MCF 10A (cell line): ENCODE results near the gene TCOF1. TPM values are rescaled to one million over a fixed set of nuclear protein-coding genes. Genes with fewer than 3 reads are reported as not detected.

ENCODE experiments used
- BruUV-seq: library from RNA; stranded (reverse); fragments of 400-500 nt; replicated peaks from 2 replicates; lab custom pipeline; 2021; lab: Mats Ljungman, UMichigan
- CTCF ChIA-PET: fragments of 300-600 bp; sonication (Branson Sonifier 250); formaldehyde crosslinking; extraction: SDS; loops from one replicate; lab custom pipeline; 2021; ENCODE audit warnings: antibody characterized with exemption, inconsistent platforms; lab: Yijun Ruan, JAX
- POLR2A ChIA-PET: fragments of 300-600, 350-650 bp; sonication (Branson Sonifier 250); formaldehyde crosslinking; extraction: SDS; loops from one replicate; lab custom pipeline; 2020; ENCODE audit warnings: antibody characterized with exemption, inconsistent platforms; lab: Yijun Ruan, JAX
- DNase-seq: peaks from one replicate; pipeline ENCODE4 v3.0.0-alpha.2; 2018; ENCODE audit not compliant: unreplicated experiment
- H3K27ac Mint-ChIP-seq: one replicate; pipeline ENCODE4 v1.8.0; 2022; ENCODE audit warnings: mild to moderate bottlenecking, low read depth, mixed read lengths; ENCODE audit not compliant: unreplicated experiment
- H3K27me3 Mint-ChIP-seq: one replicate; pipeline ENCODE4 v1.8.0; 2022; ENCODE audit warnings: mixed read lengths; ENCODE audit not compliant: insufficient read depth, unreplicated experiment
- H3K36me3 Mint-ChIP-seq: one replicate; pipeline ENCODE4 v1.8.0; 2022; ENCODE audit warnings: mild to moderate bottlenecking, moderate library complexity, mixed read lengths; ENCODE audit not compliant: insufficient read depth, unreplicated experiment
- H3K4me1 Mint-ChIP-seq: one replicate; pipeline ENCODE4 v1.8.0; 2022; ENCODE audit warnings: mixed read lengths; ENCODE audit not compliant: insufficient read depth, unreplicated experiment
- H3K4me3 Mint-ChIP-seq: one replicate; pipeline ENCODE4 v1.8.0; 2022; ENCODE audit warnings: mild to moderate bottlenecking, moderate library complexity, mixed read lengths; ENCODE audit not compliant: unreplicated experiment
- H3K9me3 Mint-ChIP-seq: one replicate; pipeline ENCODE4 v1.8.0; 2022; ENCODE audit warnings: mixed read lengths; ENCODE audit not compliant: unreplicated experiment
- intact Hi-C: fragments of 100-400 bp; cut with micrococcal nuclease; formaldehyde crosslinking; loops from 2 replicates; pipeline ENCODE4 v1.14.1; 2022
- total RNA-seq: library from RNA; stranded (reverse); gene quantifications from 2 replicates; pipeline ENCODE4 v1.2.3, GENCODE V29; 2022
- TF ChIP-seq, protein P1 (sequence below): fragments of 200-600 bp; IDR thresholded peaks from one replicate; pipeline ENCODE4 v1.8.0; 2022; ENCODE audit warnings: antibody characterized with exemption, mild to moderate bottlenecking; ENCODE audit not compliant: unreplicated experiment

Gene TCOF1
- total RNA-seq, 1 experiment from 2014 or later, result 83.5 TPM

DNA sequence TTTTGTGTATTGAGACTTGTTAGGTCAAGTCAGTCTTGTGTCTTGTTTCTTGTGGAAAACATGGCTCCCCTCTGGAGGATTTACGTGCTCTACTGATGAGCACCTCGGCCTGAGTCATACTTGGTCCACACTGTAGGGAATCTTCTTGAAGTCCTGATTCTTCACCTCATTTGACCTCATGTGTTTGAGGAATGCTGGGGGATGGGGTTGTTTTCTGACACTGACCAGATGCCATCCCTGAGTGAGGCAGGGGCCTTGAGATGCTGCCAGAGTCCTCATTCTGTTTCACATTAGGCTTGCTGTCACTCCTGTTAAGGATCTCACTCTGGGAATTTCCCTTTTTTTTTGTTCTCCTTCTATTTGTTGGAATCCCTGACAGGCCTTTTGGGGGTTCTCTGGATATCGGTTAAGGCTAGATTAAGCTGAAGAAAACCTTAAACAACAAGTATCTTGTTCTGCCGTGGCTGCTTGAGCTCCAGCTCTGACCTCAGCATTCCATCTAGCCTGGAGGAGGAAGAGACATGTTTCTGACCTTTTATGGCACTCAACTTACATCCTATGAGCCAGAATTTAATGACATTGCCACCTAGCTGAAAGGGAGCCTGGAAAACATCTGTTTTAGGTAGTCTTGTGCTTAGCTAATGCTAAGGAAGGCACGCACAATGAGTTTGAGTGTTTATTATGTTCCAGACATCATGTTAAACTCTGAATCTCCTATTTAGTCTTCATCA, 20.6 kb downstream of the TCOF1 start:
- ChIA-PET CTCF (interaction anchor here (0.8 to 0.9 kb wide), 2 partner anchors 16 to 17 kb away, joined by 3 read pairs; no protein-coding TSS in a partner anchor), POLR2A (interaction anchor here (0.8 kb wide), 1 partner anchor 19 kb away, joined by 3 read pairs; no protein-coding TSS in a partner anchor)
- DNase-seq, result no peak
- intact Hi-C loops, result no loop called here
- H3K27me3 Mint-ChIP-seq, result no peaks in the 10 kb centered on the region
- no peak overlapping the region for H3K27ac Mint-ChIP-seq
- no peaks in the 10 kb centered on the region for H3K9me3 Mint-ChIP-seq
- TF ChIP-seq, protein P1, sequence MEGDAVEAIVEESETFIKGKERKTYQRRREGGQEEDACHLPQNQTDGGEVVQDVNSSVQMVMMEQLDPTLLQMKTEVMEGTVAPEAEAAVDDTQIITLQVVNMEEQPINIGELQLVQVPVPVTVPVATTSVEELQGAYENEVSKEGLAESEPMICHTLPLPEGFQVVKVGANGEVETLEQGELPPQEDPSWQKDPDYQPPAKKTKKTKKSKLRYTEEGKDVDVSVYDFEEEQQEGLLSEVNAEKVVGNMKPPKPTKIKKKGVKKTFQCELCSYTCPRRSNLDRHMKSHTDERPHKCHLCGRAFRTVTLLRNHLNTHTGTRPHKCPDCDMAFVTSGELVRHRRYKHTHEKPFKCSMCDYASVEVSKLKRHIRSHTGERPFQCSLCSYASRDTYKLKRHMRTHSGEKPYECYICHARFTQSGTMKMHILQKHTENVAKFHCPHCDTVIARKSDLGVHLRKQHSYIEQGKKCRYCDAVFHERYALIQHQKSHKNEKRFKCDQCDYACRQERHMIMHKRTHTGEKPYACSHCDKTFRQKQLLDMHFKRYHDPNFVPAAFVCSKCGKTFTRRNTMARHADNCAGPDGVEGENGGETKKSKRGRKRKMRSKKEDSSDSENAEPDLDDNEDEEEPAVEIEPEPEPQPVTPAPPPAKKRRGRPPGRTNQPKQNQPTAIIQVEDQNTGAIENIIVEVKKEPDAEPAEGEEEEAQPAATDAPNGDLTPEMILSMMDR, result no peak
- H3K4me1 Mint-ChIP-seq, result no peaks in the 10 kb centered on the region
- H3K4me3 Mint-ChIP-seq, result no peak overlapping the region
- peaks cover 87% of the 10 kb centered on the region for H3K36me3 Mint-ChIP-seq
- BruUV-seq, result no TSS peak

DNA sequence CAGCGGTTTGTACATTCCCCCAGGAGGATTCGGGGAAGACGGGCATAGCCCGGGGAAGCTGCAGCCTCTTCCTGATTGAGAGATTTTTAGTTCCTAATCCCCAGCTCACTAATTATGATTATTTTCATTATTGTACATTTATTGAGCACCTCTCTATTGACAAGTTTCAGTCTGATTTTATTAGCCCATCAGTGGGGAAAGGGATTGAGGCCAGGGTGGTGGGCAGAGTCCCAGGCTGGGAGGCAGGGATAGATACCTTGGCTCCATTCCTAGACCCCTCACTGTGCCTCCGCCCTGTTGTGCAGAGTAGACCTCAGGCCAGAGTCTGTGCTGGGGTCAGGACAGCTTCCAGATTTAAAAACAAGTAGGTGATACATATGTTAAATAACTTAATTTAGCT, 27.2 kb downstream of the TCOF1 start:
- no TSS peak for BruUV-seq
- ChIA-PET POLR2A (no interaction called here), CTCF (interaction anchor here (0.6 to 1.3 kb wide), 4 partner anchors 11 to 448 kb away, joined by 3 to 4 read pairs (median 3); no protein-coding TSS in a partner anchor)
- no peaks in the 10 kb centered on the region for H3K4me1 Mint-ChIP-seq
- DNase-seq, result no peak
- no peaks in the 10 kb centered on the region for H3K27me3 Mint-ChIP-seq
- intact Hi-C loops, result no loop called here
- H3K9me3 Mint-ChIP-seq, result no peaks in the 10 kb centered on the region
- H3K36me3 Mint-ChIP-seq, result peaks cover 77% of the 10 kb centered on the region
- no peak overlapping the region for H3K4me3 Mint-ChIP-seq
- TF ChIP-seq, protein P1, result no peak
- no peak overlapping the region for H3K27ac Mint-ChIP-seq

DNA sequence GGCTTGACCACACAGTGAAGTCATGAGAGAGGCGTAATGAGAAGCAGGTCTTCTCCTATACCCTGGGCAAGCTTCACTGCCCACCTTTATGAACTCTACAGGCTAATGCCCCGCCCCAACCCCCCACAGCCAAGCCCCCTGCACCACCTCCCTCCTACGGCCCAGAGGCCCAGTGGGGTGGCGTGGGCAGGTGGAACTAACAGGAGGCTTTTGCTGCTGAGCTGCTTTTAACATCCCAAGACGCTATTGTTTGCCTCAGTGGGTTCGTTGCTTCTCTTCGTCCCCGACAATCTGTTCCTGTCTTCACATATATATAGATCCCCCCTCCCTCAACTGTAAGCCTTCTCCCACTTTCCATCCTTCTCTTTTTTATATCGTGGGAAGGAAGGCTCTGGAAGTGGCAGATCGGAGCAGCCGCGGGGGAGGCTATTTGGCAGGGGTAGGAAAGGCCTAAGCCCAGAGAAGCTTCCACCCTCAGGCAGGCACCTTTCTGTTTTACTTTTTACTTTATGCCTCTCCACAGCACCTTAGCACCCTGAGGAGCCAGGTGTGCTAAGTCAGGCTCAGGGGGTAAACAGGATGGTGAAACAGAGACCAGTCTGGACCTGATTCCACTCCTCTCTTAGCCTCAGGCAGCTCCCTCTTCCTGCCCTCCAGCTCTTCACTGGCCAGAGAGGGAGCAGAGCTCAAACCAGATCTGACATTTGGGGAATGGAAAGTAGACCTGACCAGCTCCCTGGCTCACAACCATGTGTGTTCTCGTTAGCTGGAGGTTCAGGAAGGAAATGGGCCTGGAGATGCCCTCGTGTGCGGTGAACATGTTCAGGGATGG, 28.7 kb downstream of the TCOF1 start:
- Mint-ChIP-seq H3K27me3 (no peaks in the 10 kb centered on the region), H3K4me3 (no peak overlapping the region), H3K9me3 (no peaks in the 10 kb centered on the region), H3K36me3 (peaks cover 76% of the 10 kb centered on the region), H3K27ac (no peak overlapping the region), H3K4me1 (no peaks in the 10 kb centered on the region)
- intact Hi-C loops, result no loop called here
- no peak for DNase-seq
- CTCF ChIA-PET, result interaction anchor here (0.7 to 0.9 kb wide), 2 partner anchors 23 to 28 kb away, joined by 3 to 4 read pairs; no protein-coding TSS in a partner anchor
- TF ChIP-seq, protein P1, result no peak
- BruUV-seq, result no TSS peak
- POLR2A ChIA-PET, result interaction anchor here (0.7 kb wide), 1 partner anchor 13 kb away, joined by 3 read pairs; no protein-coding TSS in a partner anchor
